Stimulated activated CD8-positive, alpha-beta memory T cell treated with anti-CD3 and anti-CD28 coated beads, Interleukin-2, amount 100 ng/mL, for 1 hour (primary cell): ENCODE results near the gene SEMA4A.
A peak's percentile ranks its signal among the peaks of the same experiment; 100 is the strongest.
"Not testable (repeated sequence)": the region's sequence is repeated elsewhere in the genome, so short reads cannot be mapped to it uniquely, and the experiment has no call there.

Source experiments
- DNase-seq, 2 donors: peaks; one replicate each; pipeline ENCODE4 v3.0.0-alpha.2; 2020; ENCODE audit warnings: low read depth in 2 of 2

SEMA4A gene

GRCh38 chr1:156160000-156160742 lies 6.8 kb downstream of the SEMA4A start:
- DNase-seq: no peak

- DNase-seq: peak; percentile 20 to 33
These were observed 7.4 kb downstream of the SEMA4A start for GRCh38 chr1:156160743-156161171.

GRCh38 chr1:156162430-156163037 lies 9.1 kb downstream of the SEMA4A start:
- DNase-seq: no peak

- no peak for DNase-seq
These were observed 10.3 kb downstream of the SEMA4A start for GRCh38 chr1:156163712-156164111.

DNA sequence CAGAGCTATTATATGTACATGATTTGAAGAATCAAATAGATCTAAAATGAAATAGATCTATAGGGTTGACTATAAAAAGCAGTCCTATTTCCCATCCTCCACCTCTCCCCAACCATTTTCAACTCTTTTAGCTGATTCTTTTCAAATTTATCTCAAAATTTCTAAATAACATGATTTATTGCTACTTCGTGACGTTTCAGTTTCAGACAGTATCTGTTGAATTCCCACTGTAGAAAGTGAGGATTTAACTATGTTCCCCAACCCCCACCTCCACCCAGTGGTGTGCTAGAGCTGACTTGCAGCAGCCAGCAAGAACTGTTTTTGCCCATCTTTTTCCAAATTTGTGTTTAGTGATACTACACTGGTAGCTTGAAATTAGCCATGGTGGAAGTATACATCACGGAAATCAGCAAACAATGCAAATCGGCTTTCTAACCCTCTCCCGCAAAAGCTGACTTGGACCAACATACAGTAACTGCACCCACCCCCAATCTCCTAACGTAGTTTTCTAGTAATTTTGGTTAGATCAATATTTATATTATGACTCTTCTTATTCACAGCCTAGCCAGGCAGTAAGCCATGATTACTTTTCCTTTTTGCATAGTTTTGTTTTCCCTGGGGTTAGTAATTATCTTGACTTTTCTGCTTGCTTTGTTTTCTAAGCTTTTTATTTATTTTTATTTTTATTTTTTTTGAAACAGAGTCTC lies 10.9 kb downstream of the SEMA4A start:
- no peak for DNase-seq

GRCh38 chr1:156165083-156165482 lies 11.7 kb downstream of the SEMA4A start:
- DNase-seq: no peak

DNA sequence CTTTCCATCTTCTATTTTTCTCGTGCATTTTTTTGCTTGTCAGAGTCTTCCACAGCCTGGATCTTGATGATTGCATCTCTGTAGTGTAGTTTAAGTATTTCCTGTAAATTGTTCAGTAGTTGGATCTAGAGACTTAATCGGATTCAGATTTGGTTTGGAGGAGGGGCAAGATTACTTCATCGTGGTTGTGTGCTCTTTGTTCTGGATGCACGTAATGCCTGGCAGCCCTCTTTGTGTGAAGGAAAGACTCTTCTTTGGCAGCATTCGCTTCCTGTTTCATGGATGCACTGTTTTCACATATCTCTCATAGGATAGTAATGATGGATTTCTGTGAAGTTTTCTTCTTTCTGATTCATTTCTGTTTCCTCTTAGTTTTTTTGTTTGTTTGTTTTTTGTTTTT lies 14.2 kb downstream of the SEMA4A start:
- no peak for DNase-seq

- DNase-seq: no peak
These were observed 19.5 kb downstream of the SEMA4A start for GRCh38 chr1:156172696-156173470.

DNA sequence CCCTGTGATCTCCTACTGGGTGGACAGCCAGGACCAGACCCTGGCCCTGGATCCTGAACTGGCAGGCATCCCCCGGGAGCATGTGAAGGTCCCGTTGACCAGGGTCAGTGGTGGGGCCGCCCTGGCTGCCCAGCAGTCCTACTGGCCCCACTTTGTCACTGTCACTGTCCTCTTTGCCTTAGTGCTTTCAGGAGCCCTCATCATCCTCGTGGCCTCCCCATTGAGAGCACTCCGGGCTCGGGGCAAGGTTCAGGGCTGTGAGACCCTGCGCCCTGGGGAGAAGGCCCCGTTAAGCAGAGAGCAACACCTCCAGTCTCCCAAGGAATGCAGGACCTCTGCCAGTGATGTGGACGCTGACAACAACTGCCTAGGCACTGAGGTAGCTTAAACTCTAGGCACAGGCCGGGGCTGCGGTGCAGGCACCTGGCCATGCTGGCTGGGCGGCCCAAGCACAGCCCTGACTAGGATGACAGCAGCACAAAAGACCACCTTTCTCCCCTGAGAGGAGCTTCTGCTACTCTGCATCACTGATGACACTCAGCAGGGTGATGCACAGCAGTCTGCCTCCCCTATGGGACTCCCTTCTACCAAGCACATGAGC lies 23.3 kb downstream of the SEMA4A start:
- DNase-seq: no peak

GRCh38 chr1:156177919-156178654 lies 24.7 kb downstream of the SEMA4A start:
- DNase-seq: no peak

GRCh38 chr1:156180471-156180870 lies 27.1 kb downstream of the SEMA4A start:
- DNase-seq: no peak

DNA sequence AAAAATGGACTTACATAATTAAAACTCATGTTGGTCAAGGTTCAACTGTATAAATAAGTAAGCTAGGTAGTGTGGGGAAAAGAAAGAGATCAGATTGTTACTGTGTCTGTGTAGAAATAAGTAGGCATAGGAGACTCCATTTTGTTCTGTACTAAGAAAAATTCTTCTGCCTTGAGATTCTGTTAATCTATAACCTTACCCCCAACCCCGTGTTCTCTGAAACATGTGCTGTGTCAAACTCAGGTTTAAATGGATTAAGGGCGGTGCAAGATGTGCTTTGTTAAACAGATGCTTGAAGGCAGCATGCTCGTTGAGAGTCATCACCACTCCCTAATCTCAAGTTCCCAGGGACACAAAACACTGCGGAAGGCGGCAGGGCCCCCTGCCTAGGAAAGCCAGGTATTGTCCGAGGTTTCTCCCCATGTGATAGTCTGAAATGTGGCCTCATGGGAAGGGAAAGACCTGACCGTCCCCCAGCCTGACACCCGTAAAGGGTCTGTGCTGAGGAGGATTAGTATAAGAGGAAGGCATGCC lies 28.1 kb downstream of the SEMA4A start:
- DNase-seq: not testable (repeated sequence)

DNA sequence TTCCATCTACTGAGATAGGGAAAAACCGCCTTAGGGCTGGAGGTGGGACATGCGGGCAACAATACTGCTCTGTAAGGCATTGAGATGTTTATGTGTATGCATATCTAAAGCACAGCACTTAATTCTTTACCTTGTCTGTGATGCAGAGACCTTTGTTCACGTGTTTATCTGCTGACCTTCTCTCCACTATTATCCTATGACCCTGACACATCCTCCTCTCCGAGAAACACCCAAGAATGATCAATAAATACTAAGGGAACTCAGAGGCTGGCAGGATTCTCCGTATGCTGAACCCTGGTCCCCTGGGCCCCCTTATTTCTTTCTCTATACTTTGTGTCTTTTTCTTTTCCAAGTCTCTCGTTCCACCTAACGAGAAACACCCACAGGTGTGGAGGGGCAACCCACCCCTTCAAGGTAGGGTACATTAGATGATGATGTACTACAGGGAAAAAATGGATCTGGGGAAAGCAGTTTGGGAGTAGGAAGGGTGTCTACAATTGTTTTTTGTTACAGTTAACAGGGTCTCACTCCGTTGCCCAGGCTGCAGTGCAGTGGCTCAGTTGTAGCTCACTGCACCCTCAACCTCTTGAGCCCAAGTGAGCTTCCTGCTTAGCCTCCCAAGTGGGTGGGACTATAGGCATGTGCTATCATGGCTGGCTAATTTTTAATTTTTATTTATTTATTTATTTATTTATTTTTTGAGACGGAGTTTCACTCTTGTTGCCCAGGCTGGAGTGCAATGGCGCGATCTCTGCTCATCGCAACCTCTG lies 28.8 kb downstream of the SEMA4A start:
- DNase-seq: not testable (repeated sequence)

DNA sequence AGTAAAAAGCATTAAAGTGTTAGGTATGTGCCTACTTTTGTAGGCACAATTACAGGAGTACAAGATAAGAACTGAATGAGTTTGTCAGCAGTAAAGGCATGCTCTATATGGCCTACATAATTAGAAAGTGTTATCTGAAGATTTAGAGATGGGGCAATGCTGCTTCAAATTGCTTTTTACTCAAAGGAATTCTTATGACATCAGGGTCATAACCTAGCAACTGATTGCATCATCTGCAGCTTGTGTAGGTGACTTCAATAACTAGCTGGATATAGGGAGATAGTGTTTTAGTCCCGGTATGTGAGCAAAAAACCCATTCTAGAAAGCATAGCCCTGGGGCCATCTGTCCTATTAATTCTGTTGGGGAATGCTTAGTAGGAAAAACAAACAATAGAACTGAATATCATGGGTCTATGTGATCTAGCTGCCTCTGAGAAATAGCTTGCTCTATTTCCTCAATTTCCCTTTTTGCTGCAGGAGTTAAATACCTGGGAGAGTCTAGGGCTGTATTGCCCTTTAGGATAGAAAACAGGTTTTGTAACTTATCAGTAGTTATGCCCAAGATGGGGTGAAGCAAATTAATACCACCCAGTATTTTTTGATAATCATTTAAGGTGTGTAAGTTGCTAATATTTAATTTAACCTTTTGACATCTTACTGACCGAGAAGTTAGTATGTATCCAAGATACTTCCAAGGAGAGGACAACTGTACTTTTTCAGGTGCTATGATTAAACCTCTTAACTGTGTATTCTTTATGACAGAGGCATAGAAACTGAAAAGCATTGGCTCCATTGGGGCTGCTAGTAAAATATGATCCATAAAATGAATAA lies 33.2 kb downstream of the SEMA4A start:
- DNase-seq: not testable (repeated sequence)

- not testable (repeated sequence) for DNase-seq
These were observed 36.9 kb downstream of the SEMA4A start for GRCh38 chr1:156190265-156190664.

DNA sequence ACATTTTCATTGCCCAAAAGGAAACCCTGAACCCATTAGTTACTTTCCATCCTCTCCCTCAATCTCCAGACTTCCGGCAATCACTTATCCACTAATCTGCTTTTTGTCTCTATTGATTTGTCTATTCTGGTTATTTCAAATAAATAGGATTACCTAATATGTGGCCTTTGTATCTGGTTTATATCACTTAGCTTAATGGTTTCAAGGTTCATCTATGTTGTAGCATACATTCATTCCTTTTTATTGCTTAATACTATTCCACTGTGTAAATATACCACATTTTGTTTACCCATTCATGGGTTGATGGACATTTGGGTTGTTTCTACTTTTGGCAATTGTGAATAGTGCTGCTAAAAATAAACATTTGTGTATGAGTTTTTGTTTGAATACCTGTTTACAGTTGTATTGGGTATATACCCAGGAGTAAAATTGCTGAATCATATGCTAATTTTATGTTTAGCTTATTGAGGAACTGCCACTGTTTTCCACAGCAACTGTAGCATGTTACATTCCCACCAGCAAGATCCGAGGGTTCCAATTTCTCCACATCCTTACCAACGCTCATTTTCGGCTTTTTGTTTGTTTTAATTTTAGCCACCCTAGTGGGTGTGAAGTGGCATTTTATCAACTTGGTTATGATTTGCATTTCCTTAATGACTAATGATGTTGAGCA lies 38.0 kb downstream of the SEMA4A start:
- DNase-seq: no peak

DNA sequence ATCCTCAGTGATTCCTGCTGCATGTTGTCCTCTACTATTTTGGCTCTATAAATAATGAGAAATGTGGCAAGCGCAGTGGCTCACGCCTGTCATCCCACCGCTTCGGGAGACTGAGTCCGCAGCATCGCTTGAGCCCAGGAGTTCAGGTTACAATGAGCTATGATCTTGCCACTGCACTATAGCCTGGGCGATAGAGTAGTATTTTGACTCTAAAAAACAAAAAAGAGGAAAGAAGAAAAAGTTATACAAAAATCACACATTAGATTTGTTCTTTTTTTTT lies 39.8 kb downstream of the SEMA4A start:
- DNase-seq: no peak

DNA sequence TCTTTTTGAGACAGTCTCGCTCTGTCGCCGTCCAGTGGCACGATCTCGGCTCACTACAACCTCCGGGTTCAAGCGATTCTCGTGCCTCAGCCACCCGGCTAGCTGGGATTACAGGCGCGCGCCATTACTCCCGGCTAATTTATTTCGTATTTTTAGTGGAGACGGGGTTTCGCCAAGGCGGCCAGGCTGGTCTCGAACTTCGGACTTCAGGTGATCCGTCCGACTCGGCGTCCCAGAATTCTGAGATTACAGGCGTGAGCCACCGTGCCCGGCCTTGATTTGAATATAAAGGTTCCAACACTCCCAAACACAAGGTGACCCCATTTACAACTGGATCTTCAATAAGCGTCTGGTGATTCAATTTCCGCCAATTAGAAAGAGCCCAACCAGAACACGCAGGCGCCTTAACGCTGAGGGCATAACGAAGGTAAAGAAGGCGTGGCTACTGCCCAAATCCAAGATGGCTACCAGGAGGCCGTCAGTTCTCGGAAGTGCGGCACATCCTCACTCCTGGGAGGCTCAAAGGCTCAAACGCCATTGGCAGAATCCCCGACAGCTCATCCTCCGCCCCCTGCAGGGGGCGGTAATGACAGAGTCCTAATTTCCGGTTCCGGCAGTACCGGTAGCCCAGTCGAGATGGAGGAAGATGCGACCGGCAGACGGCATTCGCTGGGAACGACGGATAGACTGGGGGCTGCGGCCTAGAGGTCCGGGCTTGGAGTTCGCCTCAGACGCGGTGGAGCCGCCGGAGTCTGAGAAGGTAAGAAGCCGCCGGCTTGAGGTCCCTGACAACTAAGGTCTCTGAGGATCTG lies 40.3 kb downstream of the SEMA4A start, which contains the start of gene SLC25A44:
Gene SLC25A44, plus strand, starts transcription at position 617 of the 812 bp plus-strand sequence. CDS start 5,744 bp downstream, outside the sequence.
- peak; percentile 89 to 94 for DNase-seq
